AG04449 (cell line): Measurements from ENCODE around the gene CCDC116.

Source experiments
- CTCF ChIA-PET: fragments of 350-600 bp; formaldehyde crosslinking; extraction: SDS; loops from one replicate; lab custom pipeline; 2021; ENCODE audit warnings: antibody characterized with exemption; lab: Yijun Ruan, JAX
- POLR2A ChIA-PET: fragments of 400-600, 350-600 bp; formaldehyde crosslinking; extraction: SDS; loops from one replicate; lab custom pipeline; 2020; ENCODE audit warnings: antibody characterized with exemption, inconsistent platforms; lab: Yijun Ruan, JAX
- DNase-seq: peaks from one replicate; pipeline ENCODE4 v3.0.0-alpha.2; 2010; ENCODE audit warnings: low read depth, low spot score
- H3K4me3 ChIP-seq: 2 replicates; pipeline ENCODE4 v1.5.1; 2011; ENCODE audit warnings: low read depth, mild to moderate bottlenecking, control low read depth, low read length
- TF ChIP-seq, protein P1 (sequence below): IDR thresholded peaks from one replicate; pipeline ENCODE4 v1.5.1; 2011; ENCODE audit warnings: mild to moderate bottlenecking, moderate library complexity, low read length, control low read depth, inconsistent platforms; ENCODE audit not compliant: insufficient read depth; ENCODE audit errors: missing control alignments

CCDC116 gene

DNA sequence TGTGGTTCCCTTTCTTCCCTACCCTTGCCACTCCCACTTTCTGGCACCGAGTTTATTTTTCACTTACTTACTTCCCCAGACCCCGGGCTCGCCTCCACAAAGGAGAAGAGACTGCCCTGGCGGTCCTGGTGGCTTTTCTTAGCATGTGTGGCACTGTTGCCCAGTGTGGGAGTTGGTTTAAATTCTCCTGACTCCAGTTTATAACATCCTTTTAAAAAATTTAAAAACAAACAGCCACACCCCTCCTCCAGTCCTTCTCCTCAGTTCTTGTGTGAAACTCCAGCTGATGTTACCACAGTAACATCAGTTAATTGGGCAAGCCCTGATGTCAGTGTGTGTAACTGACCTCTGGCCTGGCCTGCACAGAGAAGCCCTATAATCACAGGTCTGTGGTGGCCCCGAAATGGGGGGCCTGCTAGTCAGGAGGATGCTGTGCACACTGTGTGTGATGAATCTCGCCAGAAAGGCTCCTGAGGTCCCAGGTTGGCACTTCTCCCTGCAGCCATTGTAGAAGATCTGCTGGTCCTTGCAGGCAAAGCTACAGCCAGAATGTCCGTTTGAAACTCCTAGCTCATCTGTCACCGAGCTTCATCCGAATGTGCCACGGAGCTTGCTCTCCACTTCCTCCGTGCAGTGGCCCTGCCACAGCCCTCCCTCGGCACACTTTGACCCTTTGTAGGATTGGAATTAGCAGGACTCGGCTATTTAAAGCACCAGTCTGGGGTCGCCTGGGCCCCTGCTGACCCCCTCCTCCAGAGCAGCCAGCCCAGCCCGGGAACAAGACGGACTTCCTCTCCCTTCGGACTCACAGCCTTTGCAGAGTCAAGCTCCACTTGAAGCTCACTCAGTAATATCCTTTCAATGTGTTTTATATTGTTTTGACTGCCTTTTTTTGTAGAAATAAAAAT is 10.3 kb upstream of the CCDC116 start:
- TF ChIP-seq, protein P1, sequence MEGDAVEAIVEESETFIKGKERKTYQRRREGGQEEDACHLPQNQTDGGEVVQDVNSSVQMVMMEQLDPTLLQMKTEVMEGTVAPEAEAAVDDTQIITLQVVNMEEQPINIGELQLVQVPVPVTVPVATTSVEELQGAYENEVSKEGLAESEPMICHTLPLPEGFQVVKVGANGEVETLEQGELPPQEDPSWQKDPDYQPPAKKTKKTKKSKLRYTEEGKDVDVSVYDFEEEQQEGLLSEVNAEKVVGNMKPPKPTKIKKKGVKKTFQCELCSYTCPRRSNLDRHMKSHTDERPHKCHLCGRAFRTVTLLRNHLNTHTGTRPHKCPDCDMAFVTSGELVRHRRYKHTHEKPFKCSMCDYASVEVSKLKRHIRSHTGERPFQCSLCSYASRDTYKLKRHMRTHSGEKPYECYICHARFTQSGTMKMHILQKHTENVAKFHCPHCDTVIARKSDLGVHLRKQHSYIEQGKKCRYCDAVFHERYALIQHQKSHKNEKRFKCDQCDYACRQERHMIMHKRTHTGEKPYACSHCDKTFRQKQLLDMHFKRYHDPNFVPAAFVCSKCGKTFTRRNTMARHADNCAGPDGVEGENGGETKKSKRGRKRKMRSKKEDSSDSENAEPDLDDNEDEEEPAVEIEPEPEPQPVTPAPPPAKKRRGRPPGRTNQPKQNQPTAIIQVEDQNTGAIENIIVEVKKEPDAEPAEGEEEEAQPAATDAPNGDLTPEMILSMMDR: no peak
- DNase-seq: no peak
- ChIA-PET CTCF (interaction anchor here (1.3 to 5.3 kb wide), 4 partner anchors 8 to 29 kb away, joined by 3 to 41 read pairs (median 6); partner anchors contain the start of genes SDF2L1 and YDJC), POLR2A (no interaction called here)
- no peak overlapping the region for H3K4me3 ChIP-seq

DNA sequence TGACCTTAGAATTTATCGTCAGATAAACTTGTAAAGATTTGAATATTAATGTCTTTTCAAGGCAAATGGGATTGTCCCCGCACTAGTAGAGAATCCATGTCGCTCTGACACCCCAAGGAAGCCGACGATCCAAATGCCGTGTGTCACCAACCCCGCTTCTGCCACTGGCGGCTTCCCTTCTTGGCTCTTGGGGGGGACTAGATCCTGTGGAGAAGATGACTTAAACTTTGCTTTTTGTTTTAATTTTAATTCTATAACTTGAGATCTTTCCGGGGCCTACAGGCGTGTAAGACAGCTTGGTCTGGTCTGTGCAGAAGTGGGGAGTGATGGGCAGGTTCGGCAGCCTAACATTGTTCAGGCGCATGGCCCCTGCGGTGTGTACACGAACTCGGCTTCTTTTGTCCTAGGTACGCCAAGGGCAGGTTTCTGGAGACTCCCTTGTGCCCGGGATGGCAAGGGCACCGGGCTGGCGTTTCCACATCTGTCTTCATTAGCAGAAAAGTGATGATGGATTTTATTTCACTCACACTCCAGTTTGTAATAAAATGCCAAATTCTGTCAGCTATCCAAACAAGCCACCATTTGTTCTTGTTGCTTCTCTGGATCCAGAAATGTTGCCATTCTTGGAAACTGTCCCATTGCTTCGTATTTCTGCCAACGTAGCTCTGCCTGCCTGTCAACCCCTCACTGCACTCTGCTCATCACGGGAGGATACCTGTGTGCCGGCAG is 9.5 kb upstream of the CCDC116 start:
- H3K4me3 ChIP-seq: no peak overlapping the region
- ChIA-PET POLR2A (no interaction called here), CTCF (interaction anchor here (1.2 to 1.5 kb wide), 3 partner anchors 9 to 30 kb away, joined by 3 to 7 read pairs (median 3); no protein-coding TSS in a partner anchor)
- DNase-seq: no peak
- TF ChIP-seq, protein P1: no peak

DNA sequence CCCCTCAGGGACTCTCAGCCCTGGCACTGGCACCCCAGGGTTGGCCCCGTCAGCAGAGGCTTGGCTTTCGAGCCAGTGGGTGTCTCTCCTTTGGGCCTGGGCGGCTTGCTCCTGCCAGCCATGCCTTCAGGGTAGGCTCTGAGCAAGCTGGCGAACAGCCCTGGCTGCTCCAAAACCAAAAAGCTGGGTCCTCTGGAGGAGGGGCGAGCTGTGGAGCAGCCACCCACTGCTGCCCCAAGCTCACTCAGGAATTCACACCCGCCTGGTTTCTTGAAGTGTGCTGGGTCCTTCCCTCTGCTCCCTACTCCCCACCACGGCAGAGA is 9.0 kb upstream of the CCDC116 start:
- CTCF ChIA-PET: interaction anchor here (1.2 to 1.3 kb wide), 2 partner anchors 10 to 31 kb away, joined by 3 to 7 read pairs; no protein-coding TSS in a partner anchor

DNA sequence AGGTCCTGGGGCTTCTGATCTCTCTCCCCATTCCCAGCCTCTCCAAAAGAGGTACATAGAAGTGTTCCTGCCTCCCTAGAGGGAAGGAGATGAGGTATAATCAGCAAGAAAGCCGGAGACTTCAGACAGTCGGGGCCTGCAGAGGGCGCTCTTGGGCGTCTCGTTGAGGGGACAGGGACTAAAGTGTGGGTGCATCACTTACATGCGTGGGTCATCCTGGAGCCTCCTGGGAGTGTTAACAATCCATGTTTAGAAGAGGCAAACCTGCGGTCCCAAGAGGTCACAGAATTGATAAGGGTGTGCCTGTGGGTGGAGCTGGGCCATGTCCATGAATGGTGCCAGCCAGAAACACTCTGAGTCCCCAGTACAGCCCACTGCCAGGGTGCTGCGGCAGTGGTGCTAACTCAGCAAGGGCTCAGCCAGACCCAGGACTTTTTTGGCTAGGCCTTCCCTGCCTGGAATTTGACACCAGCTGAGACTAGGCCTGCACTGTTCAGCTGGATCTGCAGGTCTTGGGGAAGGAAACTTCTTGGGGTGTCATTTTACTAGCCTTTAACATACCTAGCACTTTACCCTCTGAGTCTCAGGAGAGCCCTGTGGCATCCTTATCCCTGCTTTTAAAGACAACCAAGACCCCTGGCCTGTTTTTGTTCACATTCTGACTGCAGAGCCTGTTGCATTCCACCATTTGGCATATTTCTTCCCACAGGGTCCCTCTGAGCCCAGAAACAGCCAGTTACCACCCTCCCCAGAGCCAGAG is 8.3 kb upstream of the CCDC116 start:
- ChIA-PET POLR2A (interaction anchor here (0.8 kb wide), 1 partner anchor 19 kb away, joined by 3 read pairs; no protein-coding TSS in a partner anchor), CTCF (interaction anchor here (1.2 to 12.1 kb wide), 3 partner anchors 10 to 20 kb away, joined by 3 to 158 read pairs (median 7); partner anchors contain the start of gene SDF2L1)

More for the DNA sequence above, 9.0 kb upstream of the CCDC116 start:
- no peak overlapping the region for H3K4me3 ChIP-seq
- POLR2A ChIA-PET: no interaction called here
- no peak for DNase-seq
- TF ChIP-seq, protein P1: no peak

DNA sequence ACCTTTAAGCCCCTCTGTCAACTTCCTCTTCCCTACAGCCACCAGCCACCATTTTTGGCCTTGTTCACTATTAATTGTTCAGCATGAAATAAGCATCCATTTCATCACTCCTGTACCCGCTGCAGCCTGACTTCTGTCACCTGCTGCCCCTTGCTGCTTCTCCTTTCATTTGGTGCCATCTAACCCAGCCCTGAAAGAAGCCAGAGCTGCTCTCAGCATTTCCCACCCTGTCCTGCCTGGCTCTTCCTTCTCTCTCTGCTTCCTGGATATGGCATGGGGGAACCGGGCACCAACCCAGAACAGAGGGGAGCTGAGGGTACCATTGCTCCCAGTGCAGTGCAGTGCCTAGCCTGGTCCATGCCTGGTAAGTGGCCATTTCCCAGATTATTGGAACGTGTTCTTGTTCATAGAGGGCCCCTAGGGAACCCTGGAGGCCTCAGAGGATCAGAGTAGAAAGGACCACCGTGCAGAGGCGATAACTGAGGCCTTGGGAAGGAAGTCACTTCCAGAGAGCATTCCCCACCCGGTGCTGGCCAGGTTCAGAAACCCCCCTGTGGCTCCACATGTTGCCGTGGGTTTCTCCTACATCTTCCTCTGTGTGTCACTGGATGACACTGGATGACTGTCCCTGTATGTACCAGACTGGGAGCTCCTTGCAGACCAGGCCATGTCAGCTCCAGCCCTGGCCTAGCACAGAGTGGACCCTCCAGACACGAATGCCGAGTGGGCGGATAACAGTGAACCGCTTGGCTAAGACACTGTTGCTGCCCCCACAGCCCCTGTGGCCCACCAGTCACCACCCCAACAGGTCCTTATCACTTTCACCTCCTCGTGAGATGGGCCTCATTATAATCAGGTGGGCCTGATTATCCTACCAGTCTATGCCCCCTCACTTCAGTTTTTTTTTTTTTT is 7.4 kb upstream of the CCDC116 start:
- TF ChIP-seq, protein P1: no peak
- H3K4me3 ChIP-seq: no peak overlapping the region
- POLR2A ChIA-PET: interaction anchor here (0.8 to 1.2 kb wide), 2 partner anchors 11 to 18 kb away, joined by 3 read pairs; no protein-coding TSS in a partner anchor
- CTCF ChIA-PET: interaction anchor here (1.2 to 12.1 kb wide), 2 partner anchors 15 to 19 kb away, joined by 3 to 158 read pairs; partner anchors contain the start of gene SDF2L1
- no peak for DNase-seq

More for the DNA sequence above, 8.3 kb upstream of the CCDC116 start:
- DNase-seq: no peak
- H3K4me3 ChIP-seq: no peak overlapping the region
- TF ChIP-seq, protein P1: peak; percentile 45
